Measurements from ENCODE around the gene CTNNBL1. TPM values are rescaled to one million over a fixed set of nuclear protein-coding genes. Genes with fewer than 3 reads are reported as not detected.

Gene CTNNBL1
- total RNA-seq, 4 donors from 2014 or later, result 40.4 to 54.3 (median 44.7) TPM

DNA sequence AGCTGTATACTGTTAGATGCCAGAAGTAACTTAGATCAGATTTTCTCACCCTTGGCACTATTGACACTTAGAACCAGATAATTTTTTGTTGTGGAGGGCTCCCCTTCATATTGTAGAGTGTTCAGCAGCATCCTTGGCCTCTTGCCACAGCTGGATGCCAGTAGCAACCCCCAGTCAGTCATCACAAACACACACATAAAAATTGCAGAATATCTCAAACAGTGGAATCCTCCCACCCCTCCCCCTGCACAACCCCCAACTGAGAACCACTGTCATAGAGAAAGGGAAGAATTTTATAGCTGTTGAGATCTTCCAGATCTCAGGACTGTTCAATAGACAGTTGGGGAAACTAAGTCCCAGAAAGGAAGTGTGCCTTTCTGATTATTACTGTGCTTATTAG, 127.9 kb downstream of the CTNNBL1 start:
- Histone ChIP-seq H3K36me3 (peaks cover 0 to 13% (median 0%) of the 10 kb centered on the region in 4 donors), H3K27ac (replicated peaks in 1 of 4) (peak overlapping the region in 3 of 4 donors; percentile 14 to 51 (median 24)), H3K27me3 (no peaks in the 10 kb centered on the region), H3K9me3 (no peaks in the 10 kb centered on the region), H3K4me1 (peaks cover 0 to 24% (median 13%) of the 10 kb centered on the region in 4 donors), H3K4me3 (no peak overlapping the region)
- no peak for DNase-seq (ENCODE audit: extremely low spot score)
- TF ChIP-seq POLR2A (IDR thresholded peaks at IDR 0.05; ENCODE audit: low read depth), result no peak
- TF ChIP-seq, protein P1, sequence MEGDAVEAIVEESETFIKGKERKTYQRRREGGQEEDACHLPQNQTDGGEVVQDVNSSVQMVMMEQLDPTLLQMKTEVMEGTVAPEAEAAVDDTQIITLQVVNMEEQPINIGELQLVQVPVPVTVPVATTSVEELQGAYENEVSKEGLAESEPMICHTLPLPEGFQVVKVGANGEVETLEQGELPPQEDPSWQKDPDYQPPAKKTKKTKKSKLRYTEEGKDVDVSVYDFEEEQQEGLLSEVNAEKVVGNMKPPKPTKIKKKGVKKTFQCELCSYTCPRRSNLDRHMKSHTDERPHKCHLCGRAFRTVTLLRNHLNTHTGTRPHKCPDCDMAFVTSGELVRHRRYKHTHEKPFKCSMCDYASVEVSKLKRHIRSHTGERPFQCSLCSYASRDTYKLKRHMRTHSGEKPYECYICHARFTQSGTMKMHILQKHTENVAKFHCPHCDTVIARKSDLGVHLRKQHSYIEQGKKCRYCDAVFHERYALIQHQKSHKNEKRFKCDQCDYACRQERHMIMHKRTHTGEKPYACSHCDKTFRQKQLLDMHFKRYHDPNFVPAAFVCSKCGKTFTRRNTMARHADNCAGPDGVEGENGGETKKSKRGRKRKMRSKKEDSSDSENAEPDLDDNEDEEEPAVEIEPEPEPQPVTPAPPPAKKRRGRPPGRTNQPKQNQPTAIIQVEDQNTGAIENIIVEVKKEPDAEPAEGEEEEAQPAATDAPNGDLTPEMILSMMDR (IDR thresholded peaks at IDR 0.05), result no peak
- TF ChIP-seq EP300 (IDR thresholded peaks at IDR 0.05), result no peak
- TF ChIP-seq POLR2AphosphoS5 (IDR thresholded peaks at IDR 0.05), result no peak
- intact Hi-C loops (cut with DNase I), result no loop called here

DNA sequence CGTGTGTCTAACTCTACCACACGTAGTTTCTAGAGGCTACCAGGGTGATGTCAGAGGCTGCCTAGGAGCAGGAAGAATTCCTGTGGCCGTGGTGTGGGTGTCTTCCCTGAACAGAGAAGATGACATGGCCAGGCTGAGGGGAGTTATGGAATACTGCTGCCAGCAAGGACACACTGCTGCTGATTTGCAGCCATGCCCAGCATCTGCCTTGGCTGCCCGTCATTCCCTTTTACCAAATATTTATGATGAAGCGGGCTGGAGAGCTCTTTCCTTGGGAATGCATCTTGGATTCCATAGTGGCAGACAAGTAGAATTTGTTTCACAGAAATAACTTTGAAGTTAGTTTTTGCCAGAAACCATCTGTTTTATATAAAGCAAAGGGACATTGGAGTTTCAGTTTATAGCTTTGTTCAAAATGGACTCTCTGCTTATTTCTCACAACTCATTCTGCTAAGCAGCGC, 128.3 kb downstream of the CTNNBL1 start:
- Histone ChIP-seq H3K27me3 (no peaks in the 10 kb centered on the region), H3K4me3 (no peak overlapping the region), H3K27ac (replicated peaks in 1 of 4) (peak overlapping the region in 3 of 4 donors; percentile 14 to 51 (median 24)), H3K36me3 (peaks cover 0 to 13% (median 0%) of the 10 kb centered on the region in 4 donors), H3K9me3 (no peaks in the 10 kb centered on the region), H3K4me1 (peaks cover 0 to 24% (median 13%) of the 10 kb centered on the region in 4 donors)
- DNase-seq (ENCODE audit: extremely low spot score), result no peak
- TF ChIP-seq EP300 (IDR thresholded peaks at IDR 0.05) (no peak), POLR2A (IDR thresholded peaks at IDR 0.05; ENCODE audit: low read depth) (no peak), POLR2AphosphoS5 (IDR thresholded peaks at IDR 0.05) (no peak)
- TF ChIP-seq, protein P1 (IDR thresholded peaks at IDR 0.05), result no peak
- WGBS, result 40% methylated on average over 6 of the region's 6 CpGs
- intact Hi-C loops (cut with DNase I), result no loop called here

DNA sequence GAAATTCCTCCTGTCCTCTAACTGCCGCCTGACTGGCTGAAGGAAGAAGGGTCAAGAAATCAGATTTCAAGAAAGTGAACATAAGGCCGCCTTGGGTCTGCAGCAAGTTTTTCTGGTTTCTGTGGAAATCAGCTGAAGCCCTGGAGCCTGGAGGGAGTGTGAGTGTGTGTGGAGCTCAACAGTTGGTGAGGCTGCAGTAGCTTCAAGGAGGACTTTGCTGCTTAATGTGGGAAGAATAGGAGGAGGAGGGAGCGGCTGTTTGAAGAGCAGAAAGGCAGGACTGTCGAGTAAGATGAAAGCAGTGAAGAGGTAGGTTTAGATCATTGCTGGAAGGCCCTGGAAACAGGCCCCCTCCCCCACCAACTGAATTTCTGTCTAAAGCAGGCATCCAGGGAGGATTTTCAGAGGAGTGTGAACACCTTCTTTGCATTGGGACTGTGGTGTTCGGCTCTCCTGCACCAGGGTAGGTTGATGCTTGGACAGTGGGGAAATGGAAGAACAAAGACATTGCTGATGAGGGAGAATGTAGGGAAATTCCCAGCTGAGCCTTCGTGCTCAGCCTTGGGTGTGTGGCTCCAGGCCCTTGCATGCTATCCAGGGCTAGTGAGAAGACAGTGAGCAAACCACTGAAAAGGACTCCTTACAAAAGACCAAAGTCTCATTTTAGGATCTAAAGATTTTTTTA, 129.6 kb downstream of the CTNNBL1 start:
- no peak overlapping the region for H3K4me3 ChIP-seq
- H3K4me1 ChIP-seq, result peaks cover 0 to 24% (median 13%) of the 10 kb centered on the region in 4 donors
- DNase-seq (ENCODE audit: extremely low spot score), result no peak
- H3K36me3 ChIP-seq, result peaks cover 0 to 13% (median 0%) of the 10 kb centered on the region in 4 donors
- 71% methylated on average over 6 of the region's 6 CpGs for WGBS
- no peaks in the 10 kb centered on the region for H3K9me3 ChIP-seq
- TF ChIP-seq POLR2AphosphoS5 (IDR thresholded peaks at IDR 0.05), result no peak
- TF ChIP-seq, protein P1 (IDR thresholded peaks at IDR 0.05), result no peak
- no peak for TF ChIP-seq POLR2A (IDR thresholded peaks at IDR 0.05; ENCODE audit: low read depth)
- no peak for TF ChIP-seq EP300 (IDR thresholded peaks at IDR 0.05)
- no peak overlapping the region for H3K27ac ChIP-seq (replicated peaks in 1 of 4)
- no peaks in the 10 kb centered on the region for H3K27me3 ChIP-seq
- intact Hi-C loops (cut with DNase I), result no loop called here

DNA sequence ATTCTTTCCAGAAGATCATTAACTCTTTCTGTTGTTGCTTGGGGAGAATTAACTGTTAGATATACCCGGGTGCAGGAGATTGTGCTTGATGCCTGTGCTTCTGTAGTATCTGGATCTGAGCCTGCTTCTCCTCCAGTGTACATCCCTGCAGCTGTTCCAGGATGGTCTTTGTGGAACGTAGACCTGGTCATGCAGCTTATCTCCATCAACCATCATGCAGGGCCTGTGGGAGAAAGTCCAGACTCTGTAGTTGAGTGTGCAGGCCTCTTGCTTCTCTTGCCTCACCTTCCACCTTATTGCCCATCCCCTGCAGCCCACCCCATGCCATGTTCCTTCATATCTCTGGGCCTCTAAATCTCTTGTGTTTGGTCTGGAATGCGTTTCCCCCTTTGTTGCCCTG, 133.8 kb downstream of the CTNNBL1 start:
- 98% methylated on average over 3 of the region's 3 CpGs for WGBS
- H3K4me3 ChIP-seq, result no peak overlapping the region
- peaks cover 0 to 12% (median 2%) of the 10 kb centered on the region in 4 donors for H3K4me1 ChIP-seq
- TF ChIP-seq EP300 (IDR thresholded peaks at IDR 0.05), result no peak
- TF ChIP-seq, protein P1 (IDR thresholded peaks at IDR 0.05), result no peak
- TF ChIP-seq POLR2AphosphoS5 (IDR thresholded peaks at IDR 0.05), result no peak
- TF ChIP-seq POLR2A (IDR thresholded peaks at IDR 0.05; ENCODE audit: low read depth), result no peak
- DNase-seq (ENCODE audit: extremely low spot score), result no peak
- H3K27me3 ChIP-seq, result no peaks in the 10 kb centered on the region
- intact Hi-C loops (cut with DNase I), result no loop called here
- H3K36me3 ChIP-seq, result peaks cover 0 to 8% (median 0%) of the 10 kb centered on the region in 4 donors
- no peaks in the 10 kb centered on the region for H3K9me3 ChIP-seq
- H3K27ac ChIP-seq (replicated peaks in 1 of 4), result no peak overlapping the region

Data from esophagus muscularis mucosa (tissue), 4 donors.